Measurements from ENCODE around the gene RASGEF1B. TPM values are rescaled to one million over a fixed set of nuclear protein-coding genes. Genes with fewer than 3 reads are reported as not detected.

The RASGEF1B gene
- total RNA-seq, 1 experiment from 2014 or later: 8.1 TPM

GRCh38 chr4:81495345-81495744, 23.6 kb upstream of the RASGEF1B start:
- Histone ChIP-seq H3K4me1 (ENCODE audit: insufficient read depth, low read length, poor library complexity, severe bottlenecking) (no peaks in the 10 kb centered on the region), H3K27me3 (replicated peaks; ENCODE audit: insufficient read depth, low read depth, low read length, poor library complexity) (no peaks in the 10 kb centered on the region), H3K27ac (ENCODE audit: low read depth, low read length, poor library complexity, severe bottlenecking) (no peak overlapping the region), H3K9me3 (ENCODE audit: low read depth, low read length, poor library complexity, severe bottlenecking) (no peaks in the 10 kb centered on the region), H3K36me3 (ENCODE audit: insufficient read depth, low read length, poor library complexity, severe bottlenecking) (no peaks in the 10 kb centered on the region), H3K4me3 (ENCODE audit: low read depth, low read length, poor library complexity, severe bottlenecking) (no peak overlapping the region)
- TF ChIP-seq EZH2 (IDR thresholded peaks at IDR 0.05; ENCODE audit: borderline replicate concordance, low read depth, low read length, poor library complexity, severe bottlenecking): no peak
- TF ChIP-seq CTCF (conservative IDR thresholded peaks at IDR 0.05; ENCODE audit: low read depth, low read length): no peak
- POLR2A ChIA-PET (ENCODE audit: low non-redundant PET): no interaction called here
- CTCF ChIA-PET: no interaction called here
- intact Hi-C loops (cut with micrococcal nuclease; ENCODE audit: unreplicated experiment): no loop called here
- no peak for DNase-seq (ENCODE audit: low spot score)
- no TSS peak for BruUV-seq (replicated peaks)

- no peaks in the 10 kb centered on the region for H3K27me3 ChIP-seq (replicated peaks; ENCODE audit: insufficient read depth, low read depth, low read length, poor library complexity)
- intact Hi-C loops (cut with micrococcal nuclease; ENCODE audit: unreplicated experiment): no loop called here
- no peak for DNase-seq (ENCODE audit: low spot score)
- no peaks in the 10 kb centered on the region for H3K9me3 ChIP-seq (ENCODE audit: low read depth, low read length, poor library complexity, severe bottlenecking)
- no peaks in the 10 kb centered on the region for H3K4me1 ChIP-seq (ENCODE audit: insufficient read depth, low read length, poor library complexity, severe bottlenecking)
- CTCF ChIA-PET: no interaction called here
- H3K4me3 ChIP-seq (ENCODE audit: low read depth, low read length, poor library complexity, severe bottlenecking): no peak overlapping the region
- TF ChIP-seq EZH2 (IDR thresholded peaks at IDR 0.05; ENCODE audit: borderline replicate concordance, low read depth, low read length, poor library complexity, severe bottlenecking) (no peak), CTCF (conservative IDR thresholded peaks at IDR 0.05; ENCODE audit: low read depth, low read length) (no peak)
- POLR2A ChIA-PET (ENCODE audit: low non-redundant PET): no interaction called here
- H3K36me3 ChIP-seq (ENCODE audit: insufficient read depth, low read length, poor library complexity, severe bottlenecking): no peaks in the 10 kb centered on the region
- no TSS peak for BruUV-seq (replicated peaks)
- no peak overlapping the region for H3K27ac ChIP-seq (ENCODE audit: low read depth, low read length, poor library complexity, severe bottlenecking)
These were observed 22.3 kb upstream of the RASGEF1B start for GRCh38 chr4:81494031-81494431.

DNA sequence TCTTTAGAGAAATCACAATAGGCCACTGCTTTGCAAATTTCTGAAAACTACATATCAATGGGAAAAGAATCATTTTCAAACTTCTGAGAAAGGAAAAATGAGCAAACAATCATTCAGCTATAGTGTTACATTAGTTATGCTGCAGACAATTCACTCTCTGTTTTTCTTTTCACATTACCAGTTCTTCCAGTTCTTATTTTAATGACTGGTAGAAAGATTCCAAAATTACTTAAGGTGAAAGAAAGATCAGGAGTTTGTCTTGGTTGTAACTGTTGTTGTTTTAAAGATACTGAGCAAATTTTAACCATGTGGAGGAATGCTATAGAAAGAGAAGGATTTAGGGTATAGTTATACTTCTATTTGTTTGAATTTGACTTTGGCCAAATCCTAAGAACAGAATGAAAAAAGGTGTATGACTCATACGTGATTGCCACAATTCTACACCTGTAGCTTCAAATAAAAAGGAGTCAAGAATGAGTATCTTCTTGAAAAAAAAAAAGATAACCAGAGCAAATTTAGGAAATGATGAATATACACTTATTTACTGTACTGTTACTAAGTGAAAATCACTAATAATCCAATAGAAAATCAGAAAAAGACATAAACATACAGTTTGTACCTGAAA, 21.0 kb upstream of the RASGEF1B start:
- CTCF ChIA-PET: no interaction called here
- H3K4me1 ChIP-seq (ENCODE audit: insufficient read depth, low read length, poor library complexity, severe bottlenecking): no peaks in the 10 kb centered on the region
- no TSS peak for BruUV-seq (replicated peaks)

More for the DNA sequence above, 21.0 kb upstream of the RASGEF1B start:
- no peaks in the 10 kb centered on the region for H3K36me3 ChIP-seq (ENCODE audit: insufficient read depth, low read length, poor library complexity, severe bottlenecking)
- no peaks in the 10 kb centered on the region for H3K9me3 ChIP-seq (ENCODE audit: low read depth, low read length, poor library complexity, severe bottlenecking)
- POLR2A ChIA-PET (ENCODE audit: low non-redundant PET): no interaction called here
- no peaks in the 10 kb centered on the region for H3K27me3 ChIP-seq (replicated peaks; ENCODE audit: insufficient read depth, low read depth, low read length, poor library complexity)
- intact Hi-C loops (cut with micrococcal nuclease; ENCODE audit: unreplicated experiment): no loop called here
- DNase-seq (ENCODE audit: low spot score): no peak
- H3K4me3 ChIP-seq (ENCODE audit: low read depth, low read length, poor library complexity, severe bottlenecking): no peak overlapping the region
- TF ChIP-seq CTCF (conservative IDR thresholded peaks at IDR 0.05; ENCODE audit: low read depth, low read length): no peak
- TF ChIP-seq EZH2 (IDR thresholded peaks at IDR 0.05; ENCODE audit: borderline replicate concordance, low read depth, low read length, poor library complexity, severe bottlenecking): no peak
- H3K27ac ChIP-seq (ENCODE audit: low read depth, low read length, poor library complexity, severe bottlenecking): no peak overlapping the region
